H1 (cell line): Measurements from ENCODE around the gene NUDT19. TPM values are rescaled to one million over a fixed set of nuclear protein-coding genes. Genes with fewer than 3 reads are reported as not detected.

Source experiments
- CTCF ChIA-PET: fragments of 300-600 bp; sonication (Branson Sonifier 250); formaldehyde crosslinking; loops from one replicate; lab custom pipeline; 2021; ENCODE audit not compliant: partially characterized antibody; lab: Charles Lee
- POLR2A ChIA-PET: fragments of 300-600 bp; sonication (Branson Sonifier 250); formaldehyde crosslinking; loops from one replicate; lab custom pipeline; 2021; ENCODE audit warnings: inconsistent platforms; ENCODE audit not compliant: partially characterized antibody; lab: Charles Lee
- DNase-seq, 2 experiments: peaks; one replicate each; pipeline versions ENCODE4 v3.0.0 to v3.0.0-alpha.2; 2010 to 2022; ENCODE audit warnings: low spot score in 2 of 2, low read depth in 1 of 2, mixed read lengths in 1 of 2
- FAIRE-seq: peaks from 2 replicates; lab custom pipeline; 2011; peaks lifted over from hg19 to GRCh38; lab: Jason Lieb, UNC
- H2AFZ ChIP-seq: 2 replicates; pipeline ENCODE4 v1.8.1; 2012; ENCODE audit warnings: low read length, inconsistent platforms
- H2AK5ac ChIP-seq: 2 replicates; pipeline ENCODE4 v1.6.1; 2013; ENCODE audit warnings: low read depth, low read length
- H2BK120ac ChIP-seq: replicated peaks from 2 replicates; pipeline ENCODE3; 2013; ENCODE audit warnings: low read depth, low read length, inconsistent platforms
- H2BK12ac ChIP-seq: 2 replicates; pipeline ENCODE4 v1.6.1; 2013; ENCODE audit warnings: low read depth, low read length
- H2BK15ac ChIP-seq: 2 replicates; pipeline ENCODE4 v1.6.1; 2013; ENCODE audit warnings: low read length
- H2BK20ac ChIP-seq: 2 replicates; pipeline ENCODE4 v1.6.1; 2013; ENCODE audit warnings: low read length
- H2BK5ac ChIP-seq: 2 replicates; pipeline ENCODE4 v1.6.1; 2013; ENCODE audit warnings: low read depth, low read length
- H3K14ac ChIP-seq: 2 replicates; pipeline ENCODE4 v1.6.1; 2013; ENCODE audit warnings: inconsistent platforms; ENCODE audit not compliant: insufficient read length
- H3K18ac ChIP-seq: 2 replicates; pipeline ENCODE4 v1.6.1; 2013; ENCODE audit warnings: low read length; ENCODE audit errors: extremely low read depth
- H3K23ac ChIP-seq: 2 replicates; pipeline ENCODE4 v1.6.1; 2013; ENCODE audit warnings: inconsistent platforms; ENCODE audit not compliant: insufficient read length
- H3K23me2 ChIP-seq: 2 replicates; pipeline ENCODE4 v1.6.1; 2013; ENCODE audit warnings: low read depth, low read length
- H3K27ac ChIP-seq: 2 replicates; pipeline ENCODE4 v1.6.1; 2011; ENCODE audit warnings: low read depth, low read length, inconsistent platforms
- H3K27me3 ChIP-seq, 4 experiments: replicated peaks in 1 of 4; 1 replicate in 1 of 4; 2 replicates in 3 of 4; pipeline versions ENCODE4 v1.6.1 to v1.8.1; 2011 to 2013; ENCODE audit warnings: low read length in 3 of 4, mild to moderate bottlenecking in 3 of 4, inconsistent platforms in 2 of 4, mixed read lengths in 2 of 4, moderate library complexity in 1 of 4; ENCODE audit not compliant: control insufficient read depth in 3 of 4, insufficient read depth in 3 of 4; ENCODE audit errors: extremely low read depth in 1 of 4
- H3K36me3 ChIP-seq, 4 experiments: 2 replicates each; pipeline versions ENCODE4 v1.6.1 to v1.8.1; 2011 to 2013; ENCODE audit warnings: mild to moderate bottlenecking in 4 of 4, low read length in 3 of 4, moderate library complexity in 2 of 4, control low read depth in 1 of 4, inconsistent platforms in 1 of 4; ENCODE audit not compliant: insufficient read depth in 4 of 4, control insufficient read depth in 2 of 4
- H3K4ac ChIP-seq: replicated peaks from 2 replicates; pipeline ENCODE3; 2013; ENCODE audit warnings: low read length, low read depth, mixed read lengths, inconsistent platforms; ENCODE audit not compliant: insufficient read length
- H3K4me1 ChIP-seq, 4 experiments: replicated peaks in 1 of 4; 1 replicate in 1 of 4; 2 replicates in 3 of 4; pipeline versions ENCODE4 v1.6.1 to v1.8.1; 2011 to 2013; ENCODE audit warnings: low read length in 3 of 4, inconsistent platforms in 2 of 4, mixed read lengths in 1 of 4; ENCODE audit not compliant: insufficient read depth in 4 of 4, control insufficient read depth in 3 of 4
- H3K4me2 ChIP-seq, 2 experiments: 2 replicates each; pipeline versions ENCODE4 v1.6.1 to v1.8.1; 2011 to 2013; ENCODE audit warnings: low read depth in 2 of 2, low read length in 2 of 2, control low read depth in 1 of 2, inconsistent platforms in 1 of 2, mild to moderate bottlenecking in 1 of 2; ENCODE audit not compliant: insufficient read depth in 1 of 2
- H3K4me3 ChIP-seq, 4 experiments: fragments of 200-600, 300-600 bp in 1 of 4; sonication (generic), shearing (Covaris generic), sonication (Bioruptor Twin) in 1 of 4; 2 replicates each; pipeline versions ENCODE4 v1.5.1 to v1.8.1; 2011 to 2016; ENCODE audit warnings: low read length in 4 of 4, low read depth in 3 of 4, control low read depth in 2 of 4, inconsistent platforms in 2 of 4, mild to moderate bottlenecking in 2 of 4, mixed read lengths in 1 of 4, moderate library complexity in 1 of 4; ENCODE audit not compliant: insufficient read depth in 2 of 4; ENCODE audit errors: extremely low read depth in 1 of 4
- H3K56ac ChIP-seq: replicated peaks from 2 replicates; pipeline ENCODE3; 2013; ENCODE audit warnings: low read depth, mild to moderate bottlenecking, mixed read lengths, low read length, inconsistent platforms; ENCODE audit not compliant: insufficient read length
- H3K79me1 ChIP-seq: 2 replicates; pipeline ENCODE4 v1.6.1; 2013; ENCODE audit warnings: low read depth, low read length, control low read depth
- H3K79me2 ChIP-seq, 2 experiments: 2 replicates each; pipeline versions ENCODE4 v1.6.1 to v1.8.1; 2012 to 2013; ENCODE audit warnings: low read length in 2 of 2, mild to moderate bottlenecking in 2 of 2, inconsistent platforms in 1 of 2; ENCODE audit not compliant: insufficient read depth in 2 of 2, control insufficient read depth in 1 of 2
- H3K9ac ChIP-seq, 4 experiments: replicated peaks in 1 of 4; 1 replicate in 1 of 4; 2 replicates in 3 of 4; pipeline versions ENCODE4 v1.6.1 to v1.8.1; 2011 to 2013; ENCODE audit warnings: low read depth in 3 of 4, low read length in 3 of 4, control low read depth in 2 of 4, mild to moderate bottlenecking in 2 of 4, moderate library complexity in 2 of 4, inconsistent platforms in 1 of 4; ENCODE audit errors: extremely low read depth in 1 of 4
- H3K9me3 ChIP-seq, 2 experiments: 2 replicates each; pipeline versions ENCODE4 v1.6.1 to v1.8.1; 2012 to 2013; ENCODE audit warnings: mild to moderate bottlenecking in 2 of 2, moderate library complexity in 2 of 2, control low read depth in 1 of 2, inconsistent platforms in 1 of 2, low read depth in 1 of 2, low read length in 1 of 2, mixed read lengths in 1 of 2; ENCODE audit not compliant: insufficient read depth in 2 of 2
- H4K20me1 ChIP-seq, 2 experiments: replicated peaks in 1 of 2; 2 replicates each; pipeline versions ENCODE3 to v1.8.1; 2011 to 2013; ENCODE audit warnings: inconsistent platforms in 2 of 2, low read length in 2 of 2, mild to moderate bottlenecking in 1 of 2; ENCODE audit not compliant: insufficient read depth in 2 of 2, control insufficient read depth in 1 of 2
- H4K5ac ChIP-seq: 2 replicates; pipeline ENCODE4 v1.6.1; 2013; ENCODE audit warnings: low read length, low read depth, mixed read lengths, inconsistent platforms; ENCODE audit not compliant: insufficient read length
- H4K8ac ChIP-seq: 2 replicates; pipeline ENCODE4 v1.8.0; 2013; ENCODE audit warnings: mild to moderate bottlenecking, moderate library complexity, low read length, inconsistent platforms; ENCODE audit not compliant: insufficient read depth; ENCODE audit errors: extremely low read depth
- H4K91ac ChIP-seq: replicated peaks from 2 replicates; pipeline ENCODE3; 2013; ENCODE audit warnings: low read length, mixed read lengths, inconsistent platforms; ENCODE audit not compliant: insufficient read length
- BACH1 ChIP-seq: IDR thresholded peaks from 2 replicates; pipeline ENCODE4 v1.6.1; 2012; ENCODE audit warnings: low read length, improper control_type of control experiment
- BRCA1 ChIP-seq: IDR thresholded peaks from 2 replicates; pipeline ENCODE4 v1.6.1; 2012; ENCODE audit warnings: low read depth, low read length, improper control_type of control experiment
- CEBPB ChIP-seq: IDR thresholded peaks from 2 replicates; pipeline ENCODE4 v1.6.1; 2012; ENCODE audit warnings: low read depth, low read length
- CHD1 ChIP-seq: IDR thresholded peaks from 2 replicates; pipeline ENCODE4 v1.6.1; 2012; ENCODE audit warnings: low read depth, low read length, improper control_type of control experiment
- CREB1 ChIP-seq: IDR thresholded peaks from 2 replicates; pipeline ENCODE4 v1.6.1; 2012; ENCODE audit warnings: inconsistent platforms
- EGR1 ChIP-seq: IDR thresholded peaks from 2 replicates; pipeline ENCODE4 v1.6.1; 2011; ENCODE audit warnings: low read depth, low read length, borderline replicate concordance
- EP300 ChIP-seq, 2 experiments: IDR thresholded peaks; 1 replicate in 1 of 2; 2 replicates in 1 of 2; pipeline ENCODE4 v1.6.1; 2011 to 2012; ENCODE audit warnings: low read depth in 2 of 2, low read length in 2 of 2, mild to moderate bottlenecking in 2 of 2, borderline replicate concordance in 1 of 2, inconsistent platforms in 1 of 2, moderate library complexity in 1 of 2
- FOSL1 ChIP-seq: IDR thresholded peaks from 2 replicates; pipeline ENCODE4 v1.6.1; 2011; ENCODE audit warnings: mild to moderate bottlenecking, low read depth, low read length, moderate library complexity; ENCODE audit not compliant: insufficient read depth
- JUN ChIP-seq: IDR thresholded peaks from 2 replicates; pipeline ENCODE4 v1.6.1; 2011; ENCODE audit warnings: low read depth, mild to moderate bottlenecking, improper control_type of control experiment, low read length
- POLR2A ChIP-seq, 2 experiments: IDR thresholded peaks; 1 replicate in 1 of 2; 2 replicates in 1 of 2; pipeline ENCODE4 v1.6.1; 2011; ENCODE audit warnings: low read depth in 2 of 2, low read length in 2 of 2, mild to moderate bottlenecking in 2 of 2; ENCODE audit errors: control extremely low read depth in 1 of 2
- RBBP5 ChIP-seq: IDR thresholded peaks from 2 replicates; pipeline ENCODE4 v1.7.1; 2012; ENCODE audit warnings: low read depth, mild to moderate bottlenecking, inconsistent platforms, low read length, moderate library complexity, borderline replicate concordance
- SP1 ChIP-seq: IDR thresholded peaks from 2 replicates; pipeline ENCODE4 v1.6.1; 2011; ENCODE audit warnings: low read depth, low read length
- SRF ChIP-seq: IDR thresholded peaks from 2 replicates; pipeline ENCODE4 v1.6.1; 2011; ENCODE audit warnings: mild to moderate bottlenecking, low read depth, low read length, moderate library complexity
- TEAD4 ChIP-seq: IDR thresholded peaks from 2 replicates; pipeline ENCODE4 v1.6.1; 2012; ENCODE audit warnings: low read depth, low read length, inconsistent platforms, mixed read lengths
- WGBS, 2 experiments: shearing (Covaris generic) in 1 of 2; methylation state at CpG; one replicate each; pipeline versions ENCODE4 v1.1.6 to v1.1.7; 2013 to 2015; ENCODE audit warnings: low lambda C conversion rate in 2 of 2, mixed read lengths in 2 of 2, inconsistent platforms in 1 of 2, low coverage in 1 of 2, missing lambda C conversion rate in 1 of 2; ENCODE audit not compliant: insufficient replicate concordance in 2 of 2, insufficient coverage in 1 of 2, insufficient read length in 1 of 2; ENCODE audit errors: extremely low coverage in 1 of 2, missing lambda C conversion rate in 1 of 2; 5-methylcytosine and 5-hydroxymethylcytosine counted together
- polyA plus RNA-seq, 7 experiments: library from polyadenylated mRNA; depleted of rRNA in 3 of 7; stranded (reverse) in 5 of 7; unstranded in 2 of 7; fragments of >200 nt in 5 of 7; fragments of 200-250 nt in 2 of 7; gene quantifications; 1 replicate in 5 of 7; 2 replicates in 1 of 7; 4 replicates in 1 of 7; pipeline versions ENCODE4 v1.2.1 to v1.2.3, GENCODE V29; 2011 to 2013; ENCODE audit warnings: missing spikeins in 2 of 7, mixed read lengths in 2 of 7
- total RNA-seq: library from RNA; stranded (reverse); fragmentation: NEBNext Ultra II Directional; extraction: Animal tissue kit (Norgen Biotek cat#: 25700); gene quantifications from 2 replicates; pipeline ENCODE4 v1.2.1, GENCODE V29; 2021
- TF ChIP-seq, protein P1 (sequence below): IDR thresholded peaks from 2 replicates; pipeline ENCODE4 v1.6.1; 2012; ENCODE audit warnings: low read length, inconsistent platforms

The NUDT19 gene
- total and polyA plus RNA-seq, 2 of the 8 experiments (the other 6 are each of a cell fraction or from before 2014, with no cell fraction given): 2.0 to 3.3 TPM

DNA sequence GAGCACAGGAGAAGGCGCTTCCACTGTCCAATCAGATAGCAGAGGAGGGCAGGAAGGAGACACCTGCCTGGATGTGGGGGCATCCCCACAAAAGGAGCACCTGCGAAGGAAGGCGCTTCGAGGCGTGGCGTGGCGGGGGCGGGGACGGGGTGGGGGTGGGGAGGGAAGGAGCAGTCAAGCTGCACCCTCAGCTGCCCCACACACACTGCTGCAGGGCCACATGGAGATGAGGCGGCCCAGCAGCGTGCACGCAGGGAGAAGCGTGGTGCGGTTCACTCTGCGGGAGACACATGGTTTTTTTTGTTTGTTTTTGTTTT lies 38.1 kb upstream of the NUDT19 start:
- Histone ChIP-seq H3K9ac (no peak overlapping the region), H3K4me2 (no peak overlapping the region), H3K56ac (no peak overlapping the region), H3K23ac (no peak overlapping the region), H3K18ac (no peak overlapping the region), H2AK5ac (no peak overlapping the region), H2AFZ (no peak overlapping the region), H3K27me3 (no peaks in the 10 kb centered on the region), H3K9me3 (no peaks in the 10 kb centered on the region), H3K79me1 (no peaks in the 10 kb centered on the region), H4K91ac (no peak overlapping the region), H4K5ac (no peak overlapping the region), H3K36me3 (peaks cover 0 to 11% (median 8%) of the 10 kb centered on the region in 4 experiments; a peak in 5 of 8 replicates), H2BK12ac (no peak overlapping the region), H2BK20ac (no peak overlapping the region), H2BK5ac (no peak overlapping the region), H3K4me3 (no peak overlapping the region), H3K4me1 (peaks cover 0 to 6% (median 3%) of the 10 kb centered on the region in 4 experiments; a peak in 3 of 7 replicates), H2BK120ac (no peak overlapping the region), H3K79me2 (no peaks in the 10 kb centered on the region; a peak in 1 of 4 replicates), H3K14ac (no peak overlapping the region), H4K20me1 (peaks cover 0 to 3% of the 10 kb centered on the region in 2 experiments), H4K8ac (no peak overlapping the region), H3K4ac (no peak overlapping the region), H3K27ac (no peak overlapping the region), H3K23me2 (no peaks in the 10 kb centered on the region), H2BK15ac (no peak overlapping the region)
- ChIA-PET POLR2A (interaction anchor here (0.7 kb wide), 1 partner anchor 21 kb away, joined by 5 read pairs; the partner anchor contains the start of gene ANKRD27), CTCF (no interaction called here)
- DNase-seq: no peak
- FAIRE-seq: no peak
- WGBS, 2 experiments: 79% methylated on average over 4 of the region's 15 CpGs; no CpG with 5 or more reads in 1 of the 2 experiments
- TF ChIP-seq RBBP5 (no peak), BRCA1 (no peak), TEAD4 (no peak), CHD1 (no peak), BACH1 (no peak), EP300 (IDR thresholded peaks at IDR 0.05; ENCODE audit: borderline replicate concordance in 1 of 2, low read depth in 2 of 2, low read length in 2 of 2) (no peak), FOSL1 (no peak), EGR1 (no peak), POLR2A (IDR thresholded peaks at IDR 0.05; ENCODE audit: control extremely low read depth in 1 of 2, low read depth in 2 of 2, low read length in 2 of 2) (no peak), CREB1 (no peak), JUN (no peak), CEBPB (no peak), SRF (no peak), SP1 (no peak)
- TF ChIP-seq, protein P1, sequence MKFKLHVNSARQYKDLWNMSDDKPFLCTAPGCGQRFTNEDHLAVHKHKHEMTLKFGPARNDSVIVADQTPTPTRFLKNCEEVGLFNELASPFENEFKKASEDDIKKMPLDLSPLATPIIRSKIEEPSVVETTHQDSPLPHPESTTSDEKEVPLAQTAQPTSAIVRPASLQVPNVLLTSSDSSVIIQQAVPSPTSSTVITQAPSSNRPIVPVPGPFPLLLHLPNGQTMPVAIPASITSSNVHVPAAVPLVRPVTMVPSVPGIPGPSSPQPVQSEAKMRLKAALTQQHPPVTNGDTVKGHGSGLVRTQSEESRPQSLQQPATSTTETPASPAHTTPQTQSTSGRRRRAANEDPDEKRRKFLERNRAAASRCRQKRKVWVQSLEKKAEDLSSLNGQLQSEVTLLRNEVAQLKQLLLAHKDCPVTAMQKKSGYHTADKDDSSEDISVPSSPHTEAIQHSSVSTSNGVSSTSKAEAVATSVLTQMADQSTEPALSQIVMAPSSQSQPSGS: no peak
